Measurements from ENCODE around the gene CBX1. TPM values are rescaled to one million over a fixed set of nuclear protein-coding genes. Genes with fewer than 3 reads are reported as not detected.
A peak's percentile ranks its signal among the peaks of the same experiment; 100 is the strongest.

Gene CBX1
- total RNA-seq, 3 donors from 2014 or later (not counting 1 experiment from before 2014, with no cell fraction given), result 16.9 to 25.4 (median 22.6) TPM

DNA sequence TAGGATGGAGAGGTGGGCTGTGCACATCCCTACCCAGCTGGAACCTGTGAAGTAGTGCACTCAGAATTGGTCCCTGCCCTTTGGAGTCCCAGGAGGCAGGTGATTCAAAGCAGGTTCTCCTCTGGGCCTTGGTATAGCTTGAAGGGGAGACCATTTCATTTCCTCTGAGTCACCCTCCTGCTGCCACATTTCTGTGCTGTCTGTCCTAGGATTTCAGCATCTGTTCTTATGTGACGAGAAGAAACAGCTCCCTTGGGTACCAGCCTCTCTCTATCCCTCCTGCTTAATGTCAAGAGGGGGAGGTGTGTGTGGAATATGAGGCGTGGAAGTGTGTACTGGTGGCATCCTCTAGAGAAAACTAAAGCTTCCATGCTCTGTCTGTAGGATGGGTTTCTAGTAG lies 58.1 kb downstream of the CBX1 start:
- Mint-ChIP-seq H3K27ac (no peak overlapping the region), H3K27me3 (ENCODE audit: low read depth in 2 of 2) (peaks cover 0 to 14% of the 10 kb centered on the region in 2 donors), H3K36me3 (no peaks in the 10 kb centered on the region), H3K9me3 (no peaks in the 10 kb centered on the region), H3K4me3 (no peak overlapping the region), H3K4me1 (peaks cover 25 to 26% of the 10 kb centered on the region in 2 donors)
- Histone ChIP-seq H3K27ac (ENCODE audit: low read length) (no peak overlapping the region), H3K27me3 (ENCODE audit: control insufficient read depth, insufficient read depth, low read length) (no peaks in the 10 kb centered on the region), H3K9me3 (ENCODE audit: control insufficient read depth, insufficient read depth, low read length) (no peaks in the 10 kb centered on the region), H3K4me3 (ENCODE audit: low read length) (no peak overlapping the region), H3K36me3 (ENCODE audit: control insufficient read depth, insufficient read depth, low read length) (no peaks in the 10 kb centered on the region), H3K4me1 (ENCODE audit: control insufficient read depth, insufficient read depth, low read length) (peaks cover 7% of the 10 kb centered on the region)
- intact Hi-C loops (cut with micrococcal nuclease), result loop anchor here (10.0 kb wide), 1 partner anchor 208 kb away; the partner anchor contains the start of genes LRRC46 and MRPL10
- ATAC-seq, result no peak
- WGBS (ENCODE audit: insufficient coverage), result 75% methylated on average over 1 of the region's 2 CpGs
- no peak for DNase-seq
- no peak for TF ChIP-seq CTCF (IDR thresholded peaks at IDR 0.05)

DNA sequence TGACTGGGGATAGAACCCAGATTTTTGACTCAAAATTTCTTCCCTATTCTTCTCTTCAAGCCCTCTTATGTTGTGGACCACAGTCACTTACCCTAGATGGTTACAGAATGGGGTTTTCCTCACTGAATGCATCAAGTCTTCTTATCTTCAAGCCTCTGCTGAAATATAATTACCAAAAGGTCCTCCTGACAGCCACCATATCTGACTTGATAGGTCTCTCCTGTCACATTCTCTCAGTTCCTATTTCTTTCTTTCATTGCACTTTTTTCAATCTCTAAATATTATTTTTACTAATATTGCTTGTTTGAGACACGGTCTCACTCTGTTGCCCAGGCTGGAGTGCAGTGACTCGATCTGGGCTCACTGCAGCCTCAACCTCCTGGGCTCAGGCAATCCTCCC lies 62.6 kb downstream of the CBX1 start:
- Mint-ChIP-seq H3K27ac (no peak overlapping the region), H3K4me3 (peak overlapping the region; percentile 94)

DNA sequence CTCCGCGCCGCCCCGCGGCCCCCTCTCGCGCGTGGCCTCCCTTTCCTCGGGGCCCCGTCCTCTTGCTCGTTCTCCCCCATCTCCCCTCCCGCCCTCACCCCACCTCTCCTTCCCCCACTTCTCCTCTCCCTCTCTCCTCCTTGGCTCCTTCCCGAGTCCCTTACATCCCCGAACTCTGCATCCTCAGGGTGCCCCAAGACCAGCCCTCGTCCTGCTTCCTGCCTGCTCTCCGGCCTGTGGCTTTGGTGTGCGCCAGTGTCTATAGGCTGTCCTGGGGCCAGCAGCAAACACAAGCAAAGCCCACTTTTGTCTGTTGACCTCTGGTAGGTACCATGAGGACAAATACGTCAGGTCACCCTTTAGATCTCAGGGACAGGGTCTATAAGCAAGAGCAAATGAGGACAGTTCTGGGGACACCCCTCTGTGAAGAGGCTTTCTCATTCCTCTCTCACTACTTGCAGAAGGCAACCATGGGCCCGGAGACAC lies 63.4 kb downstream of the CBX1 start:
- no peaks in the 10 kb centered on the region for H3K9me3 Mint-ChIP-seq
- 10% methylated on average over 18 of the region's 19 CpGs for WGBS (ENCODE audit: insufficient coverage)
- ATAC-seq (no peak), DNase-seq (peak in 1 of 2 donors; percentile 34)
- H3K27me3 ChIP-seq (ENCODE audit: control insufficient read depth, insufficient read depth, low read length), result peaks cover 4% of the 10 kb centered on the region
- H3K4me1 ChIP-seq (ENCODE audit: control insufficient read depth, insufficient read depth, low read length), result peaks cover 14% of the 10 kb centered on the region
- no peaks in the 10 kb centered on the region for H3K36me3 ChIP-seq (ENCODE audit: control insufficient read depth, insufficient read depth, low read length)
- peak overlapping the region; percentile 9 for H3K4me3 ChIP-seq (ENCODE audit: low read length)
- H3K9me3 ChIP-seq (ENCODE audit: control insufficient read depth, insufficient read depth, low read length), result no peaks in the 10 kb centered on the region
- H3K27ac Mint-ChIP-seq, result peak overlapping the region; percentile 50 to 82
- peak overlapping the region; percentile 94 for H3K4me3 Mint-ChIP-seq
- no peaks in the 10 kb centered on the region for H3K36me3 Mint-ChIP-seq
- TF ChIP-seq CTCF (IDR thresholded peaks at IDR 0.05), result no peak
- peaks cover 0 to 17% of the 10 kb centered on the region in 2 donors for H3K27me3 Mint-ChIP-seq (ENCODE audit: low read depth in 2 of 2)
- H3K27ac ChIP-seq (ENCODE audit: low read length), result no peak overlapping the region
- intact Hi-C loops (cut with micrococcal nuclease), result loop anchor here (1.0 kb wide), 2 partner anchors 10 to 36 kb away; partner anchors contain the start of gene NFE2L1
- peaks cover 9 to 10% of the 10 kb centered on the region in 2 donors for H3K4me1 Mint-ChIP-seq

More for the DNA sequence above, 62.6 kb downstream of the CBX1 start:
- peaks cover 9 to 10% of the 10 kb centered on the region in 2 donors for H3K4me1 Mint-ChIP-seq
- no peak overlapping the region for H3K4me3 ChIP-seq (ENCODE audit: low read length)
- H3K27me3 Mint-ChIP-seq (ENCODE audit: low read depth in 2 of 2), result peaks cover 0 to 17% of the 10 kb centered on the region in 2 donors
- peaks cover 4% of the 10 kb centered on the region for H3K27me3 ChIP-seq (ENCODE audit: control insufficient read depth, insufficient read depth, low read length)
- H3K9me3 ChIP-seq (ENCODE audit: control insufficient read depth, insufficient read depth, low read length), result no peaks in the 10 kb centered on the region
- no peak for TF ChIP-seq CTCF (IDR thresholded peaks at IDR 0.05)
- no peak for ATAC-seq
- no peak for DNase-seq
- WGBS (ENCODE audit: insufficient coverage), result 85% methylated on average over 2 of the region's 2 CpGs
- peaks cover 14% of the 10 kb centered on the region for H3K4me1 ChIP-seq (ENCODE audit: control insufficient read depth, insufficient read depth, low read length)
- no peaks in the 10 kb centered on the region for H3K36me3 ChIP-seq (ENCODE audit: control insufficient read depth, insufficient read depth, low read length)
- intact Hi-C loops (cut with micrococcal nuclease), result no loop called here
- no peak overlapping the region for H3K27ac ChIP-seq (ENCODE audit: low read length)
- H3K36me3 Mint-ChIP-seq, result no peaks in the 10 kb centered on the region
- no peaks in the 10 kb centered on the region for H3K9me3 Mint-ChIP-seq

Measured in natural killer cell (primary cell).